IMR-90 (cell line): ENCODE data around the gene FAM227B. TPM values are rescaled to one million over a fixed set of nuclear protein-coding genes. Genes with fewer than 3 reads are reported as not detected.
"Not testable (repeated sequence)": the region's sequence is repeated elsewhere in the genome, so short reads cannot be mapped to it uniquely, and the experiment has no call there.

Experiments used
- ATAC-seq: fragments of 200-7000 bp; cut with Tn5 transposase; 2 replicates; pipeline ENCODE4 v1.9.1; 2020; ENCODE audit warnings: low read depth, mild to moderate bottlenecking, moderate library complexity
- BruUV-seq: library from RNA; stranded (reverse); fragments of 400-500 nt; replicated peaks from 2 replicates; lab custom pipeline; 2021; lab: Mats Ljungman, UMichigan
- CTCF ChIA-PET: fragments of 300-600 bp; formaldehyde crosslinking; extraction: SDS; loops from one replicate; lab custom pipeline; 2021; ENCODE audit warnings: antibody characterized with exemption; lab: Yijun Ruan, JAX
- POLR2A ChIA-PET: fragments of 300-600 bp; sonication (Branson Sonifier 250); formaldehyde crosslinking; loops from one replicate; lab custom pipeline; 2022; ENCODE audit warnings: antibody characterized with exemption; ENCODE audit not compliant: unreplicated experiment; lab: Charles Lee
- DNase-seq: peaks from one replicate; pipeline ENCODE4 v3.0.0; 2013
- H2AFZ ChIP-seq: replicated peaks from 2 replicates; pipeline ENCODE3; 2013; ENCODE audit warnings: low read length, mild to moderate bottlenecking; ENCODE audit not compliant: poor library complexity
- H2AK5ac ChIP-seq: 2 replicates; pipeline ENCODE4 v1.6.1; 2013; ENCODE audit warnings: low read depth, low read length, inconsistent platforms
- H2AK9ac ChIP-seq: replicated peaks from 2 replicates; pipeline ENCODE3; 2013; ENCODE audit warnings: mild to moderate bottlenecking, low read depth, low read length, moderate library complexity; ENCODE audit not compliant: poor library complexity
- H2BK120ac ChIP-seq: 2 replicates; pipeline ENCODE4 v1.6.1; 2013; ENCODE audit warnings: low read depth, low read length, inconsistent platforms
- H2BK15ac ChIP-seq: 3 replicates; pipeline ENCODE4 v1.6.1; 2013; ENCODE audit warnings: low read depth, low read length, inconsistent platforms
- H2BK20ac ChIP-seq: 2 replicates; pipeline ENCODE4 v1.6.1; 2013; ENCODE audit warnings: low read depth, mild to moderate bottlenecking, inconsistent platforms, low read length, moderate library complexity
- H2BK5ac ChIP-seq: 2 replicates; pipeline ENCODE4 v1.6.1; 2013; ENCODE audit warnings: mild to moderate bottlenecking, low read depth, low read length, inconsistent platforms; ENCODE audit not compliant: poor library complexity, severe bottlenecking
- H3K14ac ChIP-seq: replicated peaks from 2 replicates; pipeline ENCODE4 v1.6.1; 2013; ENCODE audit warnings: low read depth, low read length, inconsistent platforms
- H3K18ac ChIP-seq: 2 replicates; pipeline ENCODE4 v1.6.1; 2013; ENCODE audit warnings: low read depth, low read length, control low read depth
- H3K23ac ChIP-seq: 2 replicates; pipeline ENCODE4 v1.6.1; 2013; ENCODE audit warnings: low read depth, low read length, inconsistent platforms
- H3K27ac ChIP-seq: 2 replicates; pipeline ENCODE4 v1.5.1; 2013; ENCODE audit warnings: mild to moderate bottlenecking, control low read depth, low read length; ENCODE audit not compliant: insufficient read depth
- H3K27me3 ChIP-seq: 2 replicates; pipeline ENCODE4 v1.6.1; 2013; ENCODE audit warnings: low read length; ENCODE audit not compliant: control insufficient read depth, insufficient read depth
- H3K36me3 ChIP-seq: 2 replicates; pipeline ENCODE4 v1.6.1; 2013; ENCODE audit warnings: low read length, mixed read lengths; ENCODE audit not compliant: control insufficient read depth, insufficient read depth
- H3K4ac ChIP-seq: 2 replicates; pipeline ENCODE4 v1.6.1; 2013; ENCODE audit warnings: low read depth, low read length, inconsistent platforms
- H3K4me1 ChIP-seq: 2 replicates; pipeline ENCODE4 v1.6.1; 2013; ENCODE audit warnings: low read length, mixed read lengths; ENCODE audit not compliant: control insufficient read depth, insufficient read depth
- H3K4me2 ChIP-seq: 2 replicates; pipeline ENCODE4 v1.6.1; 2013; ENCODE audit warnings: low read depth, mild to moderate bottlenecking, control low read depth, low read length, moderate library complexity
- H3K4me3 ChIP-seq: 2 replicates; pipeline ENCODE4 v1.5.1; 2013; ENCODE audit warnings: low read depth, mild to moderate bottlenecking, control low read depth, low read length, moderate library complexity; ENCODE audit not compliant: insufficient read depth
- H3K56ac ChIP-seq: 2 replicates; pipeline ENCODE4 v1.6.1; 2013; ENCODE audit warnings: low read length, inconsistent platforms; ENCODE audit not compliant: insufficient read depth; ENCODE audit errors: extremely low read depth
- H3K79me1 ChIP-seq, 2 experiments: 2 replicates each; pipeline ENCODE4 v1.6.1; 2013; ENCODE audit warnings: low read length in 2 of 2, inconsistent platforms in 1 of 2, low read depth in 1 of 2
- H3K9ac ChIP-seq: 2 replicates; pipeline ENCODE4 v1.6.1; 2013; ENCODE audit warnings: low read depth, low read length, control low read depth
- H3K9me1 ChIP-seq: 2 replicates; pipeline ENCODE4 v1.6.1; 2013; ENCODE audit warnings: low read length, inconsistent platforms; ENCODE audit not compliant: insufficient read depth
- H3K9me3 ChIP-seq: 2 replicates; pipeline ENCODE4 v1.6.1; 2013; ENCODE audit warnings: low read length; ENCODE audit not compliant: control insufficient read depth, insufficient read depth
- H4K20me1 ChIP-seq: 2 replicates; pipeline ENCODE4 v1.6.1; 2013; ENCODE audit warnings: low read length, inconsistent platforms; ENCODE audit not compliant: insufficient read depth
- H4K5ac ChIP-seq: 2 replicates; pipeline ENCODE4 v1.6.1; 2013; ENCODE audit warnings: mild to moderate bottlenecking, low read depth, low read length, control low read depth
- H4K8ac ChIP-seq, 2 experiments: 2 replicates each; pipeline ENCODE4 v1.6.1; 2013; ENCODE audit warnings: low read depth in 2 of 2, low read length in 2 of 2, control low read depth in 1 of 2, inconsistent platforms in 1 of 2
- H4K91ac ChIP-seq: 2 replicates; pipeline ENCODE4 v1.6.1; 2013; ENCODE audit warnings: low read depth, low read length, inconsistent platforms; ENCODE audit not compliant: insufficient read depth
- WGBS, 2 experiments: methylation state at CpG; one replicate each; pipeline versions ENCODE4 v1.1.5 to v1.1.7; 2013; ENCODE audit warnings: missing lambda C conversion rate in 2 of 2; ENCODE audit not compliant: insufficient read length in 1 of 2; ENCODE audit errors: extremely low coverage in 2 of 2; 5-methylcytosine and 5-hydroxymethylcytosine counted together
- dilution Hi-C: fragments of 300-500 bp; cut with HindIII; formaldehyde crosslinking; loops from one replicate; pipeline ENCODE4 v1.14.3; 2018; ENCODE audit warnings: low sequenced_read_pairs; ENCODE audit not compliant: unreplicated experiment
- in situ Hi-C: fragments of 300-500 bp; cut with MboI; formaldehyde crosslinking; loops from 3 replicates; pipeline ENCODE4 v1.14.3; 2019; ENCODE audit warnings: low sequenced_read_pairs, inconsistent platforms, mixed read lengths
- intact Hi-C: fragments of 100-400 bp; cut with micrococcal nuclease; formaldehyde crosslinking; loops from 2 replicates; pipeline ENCODE4 v1.10.0; 2022
- polyA plus RNA-seq, 3 experiments: library from polyadenylated mRNA; depleted of rRNA; stranded (reverse); fragments of >200 nt; gene quantifications; 2 replicates each; pipeline ENCODE4 v1.2.3, GENCODE V29; 2012; ENCODE audit warnings: low replicate concordance in 1 of 3
- total RNA-seq: library from RNA; depleted of rRNA; stranded (reverse); fragments of >200 nt; gene quantifications from 2 replicates; pipeline ENCODE4 v1.2.3, GENCODE V29; 2012

The FAM227B gene
- total and polyA plus RNA-seq, 2 of the 4 experiments (the other 2 are of a cell fraction), result 1.8 to 3.0 TPM

DNA sequence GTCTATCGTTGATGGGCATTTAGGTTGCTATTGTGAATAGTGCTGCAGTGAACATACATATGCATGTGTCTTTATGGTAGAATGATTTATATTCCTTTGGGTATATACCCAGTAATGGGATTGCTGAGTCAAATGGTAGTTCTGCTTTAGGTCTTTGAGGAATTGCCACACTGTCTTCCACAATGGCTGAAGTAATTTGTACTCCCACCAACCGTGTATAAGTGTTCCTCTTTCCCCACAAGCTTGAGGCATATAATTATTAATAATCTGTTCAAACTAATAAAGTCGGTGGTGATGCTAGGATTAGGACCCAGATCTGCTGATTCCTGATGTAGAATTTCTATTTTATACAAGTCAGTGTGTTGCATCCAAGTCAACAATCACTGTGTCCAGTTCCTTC is 45.9 kb upstream of the FAM227B start:
- H3K56ac ChIP-seq, H2AK5ac ChIP-seq, H3K23ac ChIP-seq, H3K9me3 ChIP-seq, H2BK5ac ChIP-seq, H4K5ac ChIP-seq, H3K4ac ChIP-seq, H3K18ac ChIP-seq, dilution Hi-C loops, H3K14ac ChIP-seq, H2BK20ac ChIP-seq, BruUV-seq, H3K4me3 ChIP-seq, H3K4me1 ChIP-seq, H2AFZ ChIP-seq, H2BK15ac ChIP-seq, H3K79me1 ChIP-seq, H2AK9ac ChIP-seq, intact Hi-C loops, H3K27ac ChIP-seq, H3K27me3 ChIP-seq, in situ Hi-C loops, H4K20me1 ChIP-seq, H2BK120ac ChIP-seq, DNase-seq, ATAC-seq, H4K91ac ChIP-seq, POLR2A ChIA-PET, H3K9me1 ChIP-seq, H3K36me3 ChIP-seq, H3K9ac ChIP-seq, H4K8ac ChIP-seq, H3K4me2 ChIP-seq, CTCF ChIA-PET: not testable (repeated sequence)
- WGBS, 2 experiments, result no CpG with 5 or more reads among the region's 3 CpGs
